Transverse colon (tissue), 4 donors: Measurements from ENCODE around the gene NCS1.

Experiments
- EP300 ChIP-seq: sonication (generic); formaldehyde crosslinking; IDR thresholded peaks from one replicate; pipeline ENCODE4 v1.6.1; 2017; ENCODE audit warnings: antibody characterized with exemption, low read depth
- POLR2A ChIP-seq: fragments of 450-650 bp; IDR thresholded peaks from one replicate; pipeline ENCODE4 v1.6.1; 2016; ENCODE audit warnings: antibody characterized with exemption, mild to moderate bottlenecking, moderate library complexity
- POLR2AphosphoS5 ChIP-seq, 3 donors: sonication (generic); formaldehyde crosslinking; IDR thresholded peaks; one replicate each; pipeline ENCODE4 v1.6.1; 2016; ENCODE audit warnings: antibody characterized with exemption in 3 of 3
- TF ChIP-seq, protein P1 (sequence below), 5 experiments: fragments of 200-600 bp in 3 of 5; fragments of 450-650 bp in 2 of 5; sonication (generic) in 3 of 5; IDR thresholded peaks; 1 replicate in 2 of 5; 2 replicates in 3 of 5; pipeline ENCODE4 v1.5.1; 2016 to 2017; ENCODE audit warnings: antibody characterized with exemption in 5 of 5, inconsistent platforms in 3 of 5, mild to moderate bottlenecking in 2 of 5, moderate library complexity in 1 of 5

GRCh38 chr9:130126721-130127433 is 45.3 kb upstream of the NCS1 start:
- TF ChIP-seq EP300 (no peak), POLR2A (no peak), POLR2AphosphoS5 (IDR thresholded peaks at IDR 0.05) (no peak)
- TF ChIP-seq, protein P1, sequence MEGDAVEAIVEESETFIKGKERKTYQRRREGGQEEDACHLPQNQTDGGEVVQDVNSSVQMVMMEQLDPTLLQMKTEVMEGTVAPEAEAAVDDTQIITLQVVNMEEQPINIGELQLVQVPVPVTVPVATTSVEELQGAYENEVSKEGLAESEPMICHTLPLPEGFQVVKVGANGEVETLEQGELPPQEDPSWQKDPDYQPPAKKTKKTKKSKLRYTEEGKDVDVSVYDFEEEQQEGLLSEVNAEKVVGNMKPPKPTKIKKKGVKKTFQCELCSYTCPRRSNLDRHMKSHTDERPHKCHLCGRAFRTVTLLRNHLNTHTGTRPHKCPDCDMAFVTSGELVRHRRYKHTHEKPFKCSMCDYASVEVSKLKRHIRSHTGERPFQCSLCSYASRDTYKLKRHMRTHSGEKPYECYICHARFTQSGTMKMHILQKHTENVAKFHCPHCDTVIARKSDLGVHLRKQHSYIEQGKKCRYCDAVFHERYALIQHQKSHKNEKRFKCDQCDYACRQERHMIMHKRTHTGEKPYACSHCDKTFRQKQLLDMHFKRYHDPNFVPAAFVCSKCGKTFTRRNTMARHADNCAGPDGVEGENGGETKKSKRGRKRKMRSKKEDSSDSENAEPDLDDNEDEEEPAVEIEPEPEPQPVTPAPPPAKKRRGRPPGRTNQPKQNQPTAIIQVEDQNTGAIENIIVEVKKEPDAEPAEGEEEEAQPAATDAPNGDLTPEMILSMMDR (IDR thresholded peaks at IDR 0.05) = no peak
